ENCODE measurements around the gene PDE1A. TPM values are rescaled to one million over a fixed set of nuclear protein-coding genes. Genes with fewer than 3 reads are reported as not detected.

The PDE1A gene
- total and polyA plus RNA-seq, 10 of the 15 experiments (the other 5 are each of a cell fraction or from before 2014, with no cell fraction given), result 1.1 TPM; not detected in 9

DNA sequence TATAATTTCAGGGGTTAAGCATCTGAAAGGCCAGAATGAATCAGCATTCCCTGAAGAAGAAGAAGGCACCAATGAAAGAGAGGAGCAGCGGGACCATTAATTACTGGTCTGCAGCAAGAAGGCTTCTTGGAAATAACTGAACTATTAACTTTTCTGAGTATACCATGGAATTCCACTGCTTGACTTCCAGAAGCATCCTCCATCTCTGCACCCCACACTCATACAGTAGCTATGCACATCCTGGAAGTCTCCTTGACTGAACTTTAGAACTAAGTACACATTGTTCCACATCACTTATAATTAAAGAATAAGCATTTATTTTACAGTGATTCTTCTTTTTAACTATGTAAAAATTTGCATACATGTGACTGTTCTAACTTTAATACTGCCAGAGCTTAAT is 309.6 kb downstream of the PDE1A start:
- SMC1A ChIA-PET (ENCODE audit: uncharacterized antibody, unreplicated experiment), result no interaction called here
- no peak overlapping the region for H3K27ac ChIP-seq (ENCODE audit: control insufficient read depth, insufficient read depth)
- WGBS (ENCODE audit: insufficient coverage, insufficient replicate concordance, low lambda C conversion rate, missing lambda C conversion rate), result 42% methylated on average over 1 of the region's 1 CpG
- CTCF ChIA-PET, result no interaction called here
- BruUV-seq (replicated peaks), result no TSS peak
- in situ Hi-C loops (cut with MboI), result no loop called here
- no peaks in the 10 kb centered on the region for H3K27me3 ChIP-seq (replicated peaks in 1 of 2; ENCODE audit: control insufficient read depth in 2 of 2, insufficient read depth in 2 of 2, low read length in 1 of 2)
- no peak overlapping the region for H3K4me3 ChIP-seq
- DNase-seq (ENCODE audit: low read depth, low spot score), result no peak
- RAD21 ChIA-PET (ENCODE audit: unreplicated experiment), result no interaction called here
- no peaks in the 10 kb centered on the region for H3K4me1 ChIP-seq (ENCODE audit: control insufficient read depth, insufficient read depth, low read length)
- H3K79me2 ChIP-seq (ENCODE audit: control insufficient read depth, insufficient read depth, low read length), result no peaks in the 10 kb centered on the region
- no peak for ATAC-seq
- no peaks in the 10 kb centered on the region for H3K36me3 ChIP-seq (ENCODE audit: control insufficient read depth in 2 of 2, insufficient read depth in 2 of 2, low read length in 1 of 2)
- H3K9ac ChIP-seq (ENCODE audit: control insufficient read depth, insufficient read depth, low read length), result no peak overlapping the region
- no peak overlapping the region for H3K4me2 ChIP-seq (ENCODE audit: control insufficient read depth, insufficient read depth)
- TF ChIP-seq SREBF1 (IDR thresholded peaks at IDR 0.05; ENCODE audit: low read length) (no peak), GABPA (IDR thresholded peaks at IDR 0.05; ENCODE audit: low read depth) (no peak), ZNF622 (IDR thresholded peaks at IDR 0.05) (no peak), IKZF1 (conservative IDR thresholded peaks at IDR 0.05) (no peak), FOXK2 (IDR thresholded peaks at IDR 0.05) (no peak), CHD2 (IDR thresholded peaks at IDR 0.05; ENCODE audit: borderline replicate concordance, low read depth, low read length) (no peak)
- intact Hi-C loops (cut with micrococcal nuclease; ENCODE audit: unreplicated experiment), result no loop called here
- no peaks in the 10 kb centered on the region for H3K9me3 ChIP-seq (replicated peaks; ENCODE audit: control insufficient read depth, insufficient read depth, low read length)
- FAIRE-seq, result no peak
- no peak overlapping the region for H2AFZ ChIP-seq (ENCODE audit: control insufficient read depth, low read depth, low read length)
- POLR2A ChIA-PET, result no interaction called here
- H4K20me1 ChIP-seq (ENCODE audit: control insufficient read depth, insufficient read depth), result no peaks in the 10 kb centered on the region

GRCh38 chr2:182116774-182117173 is 310.1 kb downstream of the PDE1A start:
- Histone ChIP-seq H3K36me3 (ENCODE audit: control insufficient read depth in 2 of 2, insufficient read depth in 2 of 2, low read length in 1 of 2) (no peaks in the 10 kb centered on the region), H3K4me1 (ENCODE audit: control insufficient read depth, insufficient read depth, low read length) (no peaks in the 10 kb centered on the region), H3K79me2 (ENCODE audit: control insufficient read depth, insufficient read depth, low read length) (no peaks in the 10 kb centered on the region), H3K4me2 (ENCODE audit: control insufficient read depth, insufficient read depth) (no peak overlapping the region), H2AFZ (ENCODE audit: control insufficient read depth, low read depth, low read length) (no peak overlapping the region), H3K9me3 (replicated peaks; ENCODE audit: control insufficient read depth, insufficient read depth, low read length) (no peaks in the 10 kb centered on the region), H3K27me3 (replicated peaks in 1 of 2; ENCODE audit: control insufficient read depth in 2 of 2, insufficient read depth in 2 of 2, low read length in 1 of 2) (no peaks in the 10 kb centered on the region), H3K9ac (ENCODE audit: control insufficient read depth, insufficient read depth, low read length) (no peak overlapping the region), H3K27ac (ENCODE audit: control insufficient read depth, insufficient read depth) (no peak overlapping the region), H4K20me1 (ENCODE audit: control insufficient read depth, insufficient read depth) (no peaks in the 10 kb centered on the region), H3K4me3 (no peak overlapping the region)
- SMC1A ChIA-PET (ENCODE audit: uncharacterized antibody, unreplicated experiment), result no interaction called here
- FAIRE-seq (no peak), ATAC-seq (no peak), DNase-seq (ENCODE audit: low read depth, low spot score) (no peak)
- TF ChIP-seq NFIC (IDR thresholded peaks at IDR 0.05; ENCODE audit: low read depth, low read length) (no peak), RAD51 (IDR thresholded peaks at IDR 0.05) (no peak), IKZF2 (IDR thresholded peaks at IDR 0.05) (no peak), ASH2L (IDR thresholded peaks at IDR 0.05; ENCODE audit: borderline replicate concordance, low read depth) (no peak), NR2C2 (IDR thresholded peaks at IDR 0.05; ENCODE audit: borderline replicate concordance, control insufficient read depth, insufficient read length, low read depth) (no peak), NFYB (IDR thresholded peaks at IDR 0.05; ENCODE audit: insufficient read depth, low read depth, low read length) (no peak), TBL1XR1 (IDR thresholded peaks at IDR 0.05; ENCODE audit: low read depth, low read length) (no peak)
- TF ChIP-seq, protein P1, sequence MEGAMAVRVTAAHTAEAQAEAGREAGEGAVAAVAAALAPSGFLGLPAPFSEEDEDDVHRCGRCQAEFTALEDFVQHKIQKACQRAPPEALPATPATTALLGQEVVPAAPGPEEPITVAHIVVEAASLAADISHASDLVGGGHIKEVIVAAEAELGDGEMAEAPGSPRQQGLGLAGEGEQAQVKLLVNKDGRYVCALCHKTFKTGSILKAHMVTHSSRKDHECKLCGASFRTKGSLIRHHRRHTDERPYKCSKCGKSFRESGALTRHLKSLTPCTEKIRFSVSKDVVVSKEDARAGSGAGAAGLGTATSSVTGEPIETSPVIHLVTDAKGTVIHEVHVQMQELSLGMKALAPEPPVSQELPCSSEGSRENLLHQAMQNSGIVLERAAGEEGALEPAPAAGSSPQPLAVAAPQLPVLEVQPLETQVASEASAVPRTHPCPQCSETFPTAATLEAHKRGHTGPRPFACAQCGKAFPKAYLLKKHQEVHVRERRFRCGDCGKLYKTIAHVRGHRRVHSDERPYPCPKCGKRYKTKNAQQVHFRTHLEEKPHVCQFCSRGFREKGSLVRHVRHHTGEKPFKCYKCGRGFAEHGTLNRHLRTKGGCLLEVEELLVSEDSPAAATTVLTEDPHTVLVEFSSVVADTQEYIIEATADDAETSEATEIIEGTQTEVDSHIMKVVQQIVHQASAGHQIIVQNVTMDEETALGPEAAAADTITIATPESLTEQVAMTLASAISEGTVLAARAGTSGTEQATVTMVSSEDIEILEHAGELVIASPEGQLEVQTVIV (IDR thresholded peaks at IDR 0.05; ENCODE audit: borderline replicate concordance, partially characterized antibody), result no peak
- TF ChIP-seq, protein P2, sequence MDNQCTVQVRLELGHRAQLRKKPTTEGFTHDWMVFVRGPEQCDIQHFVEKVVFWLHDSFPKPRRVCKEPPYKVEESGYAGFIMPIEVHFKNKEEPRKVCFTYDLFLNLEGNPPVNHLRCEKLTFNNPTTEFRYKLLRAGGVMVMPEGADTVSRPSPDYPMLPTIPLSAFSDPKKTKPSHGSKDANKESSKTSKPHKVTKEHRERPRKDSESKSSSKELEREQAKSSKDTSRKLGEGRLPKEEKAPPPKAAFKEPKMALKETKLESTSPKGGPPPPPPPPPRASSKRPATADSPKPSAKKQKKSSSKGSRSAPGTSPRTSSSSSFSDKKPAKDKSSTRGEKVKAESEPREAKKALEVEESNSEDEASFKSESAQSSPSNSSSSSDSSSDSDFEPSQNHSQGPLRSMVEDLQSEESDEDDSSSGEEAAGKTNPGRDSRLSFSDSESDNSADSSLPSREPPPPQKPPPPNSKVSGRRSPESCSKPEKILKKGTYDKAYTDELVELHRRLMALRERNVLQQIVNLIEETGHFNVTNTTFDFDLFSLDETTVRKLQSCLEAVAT (IDR thresholded peaks at IDR 0.05), result no peak
- POLR2A ChIA-PET, result no interaction called here
- in situ Hi-C loops (cut with MboI), result no loop called here
- WGBS (ENCODE audit: insufficient coverage, insufficient replicate concordance, low lambda C conversion rate, missing lambda C conversion rate), result 86% methylated on average over 2 of the region's 2 CpGs
- CTCF ChIA-PET, result no interaction called here
- intact Hi-C loops (cut with micrococcal nuclease; ENCODE audit: unreplicated experiment), result no loop called here
- RAD21 ChIA-PET (ENCODE audit: unreplicated experiment), result no interaction called here
- BruUV-seq (replicated peaks), result no TSS peak

Data from GM12878 (cell line).